T-helper 2 cell treated with Interferon-gamma antibody and Interleukin-4, amounts not matched to agents 100 ng/mL and 5 ng/mL, for 36 hours (primary cell): ENCODE data around the gene PHLDA1. TPM values are rescaled to one million over a fixed set of nuclear protein-coding genes. Genes with fewer than 3 reads are reported as not detected.

Source experiments
- intact Hi-C: fragments of 100-400 bp; cut with micrococcal nuclease; formaldehyde crosslinking; loops from one replicate; pipeline ENCODE4 v1.15.1; 2023
- total RNA-seq: library from RNA; stranded (reverse); gene quantifications from 2 replicates; pipeline ENCODE4 v1.2.3, GENCODE V29; 2022

The PHLDA1 gene
- 17.8 and 19.4 TPM in 2 replicates for total RNA-seq

DNA sequence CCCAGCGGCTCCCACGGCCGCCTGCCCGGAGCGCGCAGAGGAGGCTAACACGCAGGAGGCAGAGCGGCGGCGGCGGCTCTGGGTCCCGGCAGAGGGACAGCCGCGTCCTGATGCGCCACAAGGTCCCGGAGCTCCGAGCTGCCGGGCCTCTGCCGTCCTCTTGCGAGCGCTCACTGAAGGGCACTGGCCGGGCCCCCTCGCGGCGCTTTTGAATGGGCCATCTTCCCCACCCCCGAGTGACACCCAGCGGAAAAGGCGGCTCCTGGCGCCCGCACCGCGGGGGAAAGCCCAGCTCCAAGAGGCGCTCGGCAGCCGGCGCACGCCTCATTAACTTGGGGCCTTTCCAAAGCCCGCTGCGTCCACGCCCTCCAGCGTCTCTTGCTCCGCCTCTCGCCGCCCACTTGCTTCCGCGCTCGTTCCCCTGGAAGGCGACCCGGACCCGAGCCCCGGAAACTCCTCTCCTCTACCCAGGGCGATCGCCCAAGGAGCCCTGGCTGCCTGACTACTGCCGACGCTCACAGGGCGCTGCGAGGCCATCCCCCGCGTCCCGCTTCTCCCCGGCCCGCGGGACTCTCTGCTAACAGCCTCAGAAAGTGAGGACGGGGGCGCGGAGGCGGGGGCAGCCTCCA is at the start of gene PHLDA1:
TSS of gene PHLDA1 (minus strand) at position 363 of the 629 bp plus-strand sequence.
- intact Hi-C loops = loop anchor here (1.0 to 5.0 kb wide), 15 partner anchors 11 to 733 kb away; partner anchors contain the start of genes BBS10, CAPS2, GLIPR1 and GLIPR1L1

DNA sequence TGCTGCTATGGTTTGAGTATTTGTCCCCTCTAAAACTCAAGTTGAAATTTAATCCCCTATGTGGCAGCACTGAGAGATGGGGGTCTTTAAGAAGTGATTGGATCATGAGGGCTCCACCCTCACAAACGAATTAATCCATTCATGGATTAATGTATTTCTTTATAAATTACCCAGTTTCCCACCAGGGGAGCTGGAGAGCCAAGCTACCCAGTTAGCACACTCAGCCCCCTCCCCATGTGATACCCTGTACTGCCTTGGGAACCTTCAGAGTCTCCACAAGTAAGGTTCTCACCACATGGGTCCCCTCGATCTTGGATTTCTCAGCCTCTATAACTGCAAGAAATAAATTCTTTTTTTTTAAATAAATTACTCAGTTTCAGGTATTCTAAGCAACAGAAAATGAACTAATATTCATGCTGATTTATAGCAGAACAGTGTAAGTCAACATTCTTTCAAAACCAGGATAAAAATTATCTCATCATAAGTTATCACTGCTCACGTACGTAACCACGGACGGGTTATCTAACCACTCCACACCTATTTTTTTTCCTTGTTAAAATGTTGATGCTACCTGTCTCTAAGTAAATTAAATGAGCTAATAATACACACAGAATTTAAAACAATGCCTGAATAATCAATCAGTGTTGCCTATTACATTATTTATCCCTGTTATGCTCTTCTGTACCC is 49.3 kb upstream of the PHLDA1 start:
- intact Hi-C loops = loop anchor here (2.0 to 10.0 kb wide), 5 partner anchors 14 to 1544 kb away; partner anchors contain the start of genes ATXN7L3B, E2F7 and GLIPR1L2

DNA sequence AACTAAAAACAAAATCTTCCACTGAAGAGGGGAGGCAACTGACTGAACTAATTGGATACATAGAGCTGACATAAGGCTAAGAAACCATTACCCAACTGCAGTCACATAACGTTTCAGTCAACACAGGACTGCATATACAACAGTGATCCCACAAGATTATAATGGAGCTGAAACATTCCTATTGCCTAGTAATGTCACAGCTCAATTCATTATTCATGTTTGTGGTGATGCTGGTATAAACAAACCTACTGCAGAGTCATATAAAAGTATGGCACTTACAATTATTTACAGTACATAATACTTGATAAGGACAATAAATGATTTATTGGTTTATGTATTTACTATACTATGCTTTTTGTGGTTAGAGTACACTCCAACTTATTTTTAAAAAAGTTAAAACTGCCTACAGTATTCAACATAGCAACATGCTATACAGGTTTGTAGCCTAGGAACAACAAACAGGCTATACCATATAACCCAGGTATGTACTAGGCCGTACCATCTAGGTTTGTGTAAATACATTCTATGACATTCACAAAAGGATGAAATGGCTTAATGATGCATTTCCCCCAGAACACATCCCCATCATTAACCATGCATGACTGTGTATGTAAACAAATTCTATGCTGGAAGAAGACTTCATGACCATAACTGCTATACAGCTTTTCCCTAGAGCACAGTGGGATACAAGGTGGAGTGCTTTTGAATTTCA is 48.6 kb upstream of the PHLDA1 start:
- intact Hi-C loops = loop anchor here (2.0 to 10.0 kb wide), 5 partner anchors 13 to 1543 kb away; partner anchors contain the start of genes ATXN7L3B, E2F7 and GLIPR1L2

DNA sequence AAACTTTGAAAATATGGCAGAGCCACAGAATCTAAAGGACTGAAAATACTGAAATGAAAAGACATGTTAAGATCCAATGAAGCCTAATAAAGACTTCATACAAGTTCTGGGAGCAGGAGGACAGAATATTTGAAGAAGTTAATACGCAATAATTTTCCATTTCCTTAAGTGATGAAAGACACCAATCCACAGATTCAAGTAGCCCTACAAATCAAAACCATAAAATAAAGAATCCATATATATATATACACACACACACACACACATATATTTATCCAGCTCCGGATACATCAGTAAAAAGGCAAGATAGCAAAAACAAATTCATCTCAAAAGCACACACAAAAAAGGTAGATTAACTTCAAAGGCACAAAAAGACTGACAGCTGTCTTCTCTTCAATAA is 47.2 kb upstream of the PHLDA1 start:
- intact Hi-C loops = no loop called here

DNA sequence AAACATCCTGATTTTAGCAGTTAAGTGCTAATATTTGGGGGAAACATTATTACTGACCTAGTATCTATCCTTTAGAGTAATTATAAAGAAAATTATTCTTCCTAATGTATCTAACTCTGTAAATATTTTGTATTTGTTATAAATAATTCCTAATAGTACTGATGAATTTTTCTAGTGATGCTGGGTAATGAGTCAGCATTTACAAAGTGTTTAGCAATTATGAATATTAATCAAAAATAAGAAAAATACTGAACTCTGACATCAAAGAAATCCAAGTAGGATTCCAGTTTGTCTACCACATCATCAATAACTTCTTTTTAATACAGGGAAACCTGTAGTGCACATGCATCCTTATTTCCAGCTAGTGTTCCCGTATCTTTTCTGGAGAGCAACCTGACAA is 43.9 kb upstream of the PHLDA1 start:
- intact Hi-C loops = no loop called here

DNA sequence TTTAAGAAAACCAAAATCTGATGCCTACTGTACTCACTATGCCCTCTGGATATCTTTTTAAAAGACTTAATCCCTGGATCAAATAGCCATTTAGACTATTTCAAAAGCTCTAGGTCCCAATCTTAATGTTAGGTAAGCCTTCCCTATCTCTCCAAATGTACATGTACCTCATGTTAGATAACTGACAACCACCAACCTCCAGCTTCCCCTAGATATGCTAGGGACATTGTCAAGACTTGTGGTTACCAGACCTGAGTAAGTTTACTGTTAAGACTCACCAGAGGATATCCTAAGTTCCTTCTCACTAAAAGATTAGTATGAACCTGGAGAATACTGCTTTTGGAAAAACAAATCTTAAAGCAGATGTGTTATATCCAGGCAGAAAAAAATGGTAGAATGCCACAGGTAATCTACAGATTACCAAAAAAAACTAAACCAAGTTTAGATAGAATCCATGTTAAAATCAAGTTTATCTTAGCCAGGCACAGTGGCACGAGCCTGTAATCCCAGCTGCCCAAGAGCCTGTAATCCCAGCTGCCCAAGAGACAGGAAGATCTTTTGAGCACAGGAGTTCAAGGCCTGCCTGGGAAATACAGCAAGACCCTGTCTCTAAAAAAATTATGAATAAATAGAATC is 43.2 kb upstream of the PHLDA1 start:
- intact Hi-C loops = no loop called here

DNA sequence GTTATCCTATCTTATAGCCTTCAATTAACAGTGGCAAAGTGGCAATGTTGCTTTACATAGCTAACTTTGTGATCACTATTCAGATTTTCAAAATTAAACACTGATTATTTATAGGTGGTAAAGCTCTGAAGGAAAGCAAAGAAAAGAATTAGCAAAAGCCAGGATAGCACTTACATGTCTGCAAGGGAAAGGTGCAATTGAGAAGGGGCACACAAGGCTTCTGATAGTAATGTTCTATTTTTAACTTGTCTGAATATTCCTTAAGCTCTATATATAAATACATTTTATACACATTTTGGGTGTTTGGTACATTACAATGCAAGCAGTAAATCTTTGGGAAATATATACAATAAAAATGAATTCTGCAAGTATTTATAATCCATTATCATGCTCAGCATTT is 42.0 kb upstream of the PHLDA1 start:
- intact Hi-C loops = no loop called here

DNA sequence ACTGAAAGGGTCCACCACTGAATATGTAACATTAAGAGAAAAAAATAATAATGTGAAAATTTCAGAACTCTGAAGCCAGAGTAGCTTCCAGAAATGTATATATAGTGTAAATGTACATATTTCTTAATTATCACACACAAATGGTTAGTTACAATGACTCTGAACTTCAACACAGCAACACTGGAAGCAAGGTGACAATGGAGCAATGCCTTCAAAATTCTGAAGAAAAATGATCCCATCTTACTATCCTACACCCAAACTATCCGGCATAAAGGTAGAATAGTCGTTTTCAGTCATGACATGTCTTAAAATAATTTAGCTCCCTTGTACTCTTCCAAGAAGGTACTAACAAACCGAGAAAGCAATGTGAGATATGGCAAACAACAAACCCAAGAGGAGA is 41.0 kb upstream of the PHLDA1 start:
- intact Hi-C loops = no loop called here

DNA sequence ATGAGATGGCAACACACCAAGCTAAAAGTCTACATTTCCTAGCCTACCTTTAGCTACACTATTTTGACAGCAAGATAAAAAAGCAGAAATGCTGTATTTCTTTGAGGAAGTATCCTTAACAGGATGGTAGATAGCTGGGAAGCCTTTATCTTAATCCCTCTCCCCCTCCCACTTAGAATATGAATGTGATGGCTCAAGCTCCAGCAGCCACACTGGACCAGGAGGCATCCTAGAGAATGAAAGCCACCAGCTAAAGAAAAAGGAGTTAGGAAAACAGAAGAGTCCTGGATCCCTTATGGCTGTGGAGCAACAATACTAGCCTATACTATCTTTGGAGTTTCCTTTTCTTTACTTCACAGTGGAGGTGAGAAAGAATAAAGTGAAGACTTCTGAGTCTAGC is 37.8 kb upstream of the PHLDA1 start:
- intact Hi-C loops = no loop called here

DNA sequence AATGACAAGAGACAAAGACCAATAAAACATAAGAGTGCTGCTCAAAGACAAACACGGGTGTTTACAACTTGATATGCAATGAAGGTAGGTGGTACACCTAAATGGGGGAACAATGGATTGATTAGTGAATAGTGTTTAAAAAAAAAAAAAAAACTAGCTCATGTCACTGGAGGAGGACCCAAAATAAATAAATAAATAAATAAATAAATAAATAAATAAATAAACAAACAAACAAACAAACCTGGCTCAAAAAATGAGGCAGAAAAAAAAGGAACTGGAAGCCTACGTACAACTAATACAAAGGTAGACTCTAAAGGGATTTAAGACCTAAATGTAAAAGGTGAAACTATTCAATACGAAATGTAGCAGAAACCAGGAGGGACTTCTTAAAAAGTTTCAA is 34.3 kb upstream of the PHLDA1 start:
- intact Hi-C loops = loop anchor here (2.0 kb wide), 1 partner anchor 15 kb away; no protein-coding TSS in a partner anchor

DNA sequence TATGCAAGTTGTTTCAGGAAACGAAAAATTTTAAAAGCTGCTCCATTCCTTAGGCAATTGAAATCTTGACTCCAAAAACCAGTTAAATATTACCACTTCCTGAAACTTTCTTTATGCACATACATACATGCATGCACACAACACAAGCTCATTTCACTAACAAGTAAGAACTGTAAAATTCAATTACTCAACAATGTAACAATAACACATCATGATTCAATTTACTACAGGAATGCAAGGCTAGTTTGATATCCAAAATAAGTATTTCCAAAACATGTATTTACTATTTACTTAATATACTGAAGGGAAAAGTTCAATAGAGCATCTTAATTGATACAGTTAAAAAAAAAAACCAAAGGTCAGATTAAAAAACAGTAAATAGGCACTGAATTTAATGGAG is 33.3 kb upstream of the PHLDA1 start:
- intact Hi-C loops = no loop called here

DNA sequence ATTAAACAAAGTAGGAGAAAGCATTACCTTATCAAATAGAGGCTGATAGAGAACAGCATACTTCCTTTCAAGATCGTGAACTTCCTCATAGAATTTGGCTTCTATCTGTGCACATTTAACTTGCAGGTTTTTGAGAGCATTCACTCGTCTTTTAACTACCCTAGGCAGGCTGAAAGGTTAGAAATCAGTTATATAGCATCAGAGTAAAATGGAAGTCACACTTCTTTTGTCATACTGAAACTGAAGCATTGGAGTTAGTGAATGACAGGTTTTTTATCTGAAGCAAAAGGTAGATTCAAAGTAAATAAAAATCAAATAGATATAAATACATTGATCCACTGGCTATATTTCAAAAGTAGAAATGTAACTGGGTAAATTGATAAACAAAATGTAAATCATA is 28.5 kb upstream of the PHLDA1 start:
- intact Hi-C loops = no loop called here

DNA sequence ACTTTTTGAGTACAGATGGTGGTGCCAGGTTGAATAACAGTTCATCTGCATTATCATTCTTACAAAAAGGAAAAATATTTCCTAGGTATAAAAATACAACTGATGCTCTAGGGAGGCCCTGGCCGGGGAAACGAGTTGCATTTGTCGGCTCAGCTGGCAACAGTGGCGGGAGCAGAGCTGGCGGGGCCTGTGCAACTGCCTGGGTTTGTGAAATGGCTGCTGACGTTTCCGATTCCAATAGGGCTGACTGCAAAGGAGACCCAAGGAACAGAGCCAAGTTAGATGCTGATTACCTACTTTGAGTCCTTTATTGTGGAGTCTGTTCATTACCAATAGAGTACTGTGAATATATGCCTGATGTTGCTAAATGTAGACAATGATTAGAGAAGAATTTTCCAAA is 25.8 kb upstream of the PHLDA1 start:
- intact Hi-C loops = no loop called here

DNA sequence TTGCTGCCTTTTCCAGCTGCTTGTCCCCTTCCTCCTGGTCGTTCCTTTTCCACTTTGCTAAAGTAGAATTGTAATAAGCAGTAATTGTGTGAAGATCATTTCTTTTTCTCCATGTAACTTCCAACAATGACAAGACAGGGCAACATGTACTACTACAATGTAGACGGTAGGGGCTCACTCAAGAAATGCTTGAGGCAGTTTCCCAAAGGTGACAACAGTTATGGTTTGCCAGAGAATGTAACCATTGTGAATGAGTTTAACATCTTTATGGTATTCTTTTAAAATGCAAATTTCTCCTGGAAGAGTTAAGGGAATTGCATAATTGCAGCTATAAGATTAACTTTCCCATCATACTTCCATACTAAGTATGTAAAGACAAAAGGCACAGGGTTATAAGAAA is 23.8 kb upstream of the PHLDA1 start:
- intact Hi-C loops = no loop called here

DNA sequence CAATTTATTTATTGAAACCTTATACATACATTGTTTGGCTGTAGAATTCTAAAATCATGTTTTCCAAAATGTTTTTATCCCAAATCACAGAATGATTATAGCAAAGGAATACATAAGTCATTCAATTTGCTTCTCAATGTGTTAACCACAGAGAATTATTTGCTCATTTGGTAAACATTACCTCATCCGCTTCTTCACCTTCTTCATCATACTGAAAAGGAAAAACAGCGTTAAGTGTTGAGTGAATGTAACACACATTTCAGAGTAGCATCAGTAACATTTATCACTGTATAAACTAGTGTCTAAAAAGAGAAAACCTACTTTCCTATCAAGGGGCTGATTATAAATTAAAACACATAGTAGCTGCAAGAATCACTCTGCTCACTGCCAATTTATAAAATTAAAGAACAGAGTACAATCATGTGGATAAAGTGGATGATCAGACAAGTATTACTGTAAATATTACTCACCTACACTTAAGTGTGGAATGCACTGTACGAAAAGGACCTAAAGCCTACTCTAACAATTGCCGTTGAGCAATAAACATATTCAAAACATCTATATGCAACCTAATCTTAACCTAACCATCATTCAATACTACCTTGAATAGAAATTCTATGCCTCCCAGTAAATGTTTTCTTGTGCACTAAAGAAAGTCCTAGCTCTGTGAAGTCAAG is 18.1 kb upstream of the PHLDA1 start:
- intact Hi-C loops = no loop called here

DNA sequence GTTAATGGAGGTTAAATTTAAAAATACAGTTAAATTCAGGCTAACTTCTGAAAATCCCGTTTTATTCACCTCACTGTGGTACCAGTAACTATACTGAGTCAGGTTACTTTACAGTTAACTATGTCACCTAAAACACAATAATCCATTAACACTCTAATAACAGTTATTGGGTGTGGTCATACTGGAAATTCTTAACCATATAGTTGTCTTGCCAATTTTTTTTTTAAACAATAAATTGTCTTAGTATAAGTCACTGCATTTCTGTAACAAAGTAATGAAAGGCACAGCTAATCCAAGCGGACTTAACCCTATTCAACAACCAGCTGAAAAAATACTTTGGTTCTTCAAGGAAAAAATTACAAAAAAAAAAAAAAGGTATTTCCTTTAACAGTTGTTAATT is 16.2 kb upstream of the PHLDA1 start:
- intact Hi-C loops = no loop called here

DNA sequence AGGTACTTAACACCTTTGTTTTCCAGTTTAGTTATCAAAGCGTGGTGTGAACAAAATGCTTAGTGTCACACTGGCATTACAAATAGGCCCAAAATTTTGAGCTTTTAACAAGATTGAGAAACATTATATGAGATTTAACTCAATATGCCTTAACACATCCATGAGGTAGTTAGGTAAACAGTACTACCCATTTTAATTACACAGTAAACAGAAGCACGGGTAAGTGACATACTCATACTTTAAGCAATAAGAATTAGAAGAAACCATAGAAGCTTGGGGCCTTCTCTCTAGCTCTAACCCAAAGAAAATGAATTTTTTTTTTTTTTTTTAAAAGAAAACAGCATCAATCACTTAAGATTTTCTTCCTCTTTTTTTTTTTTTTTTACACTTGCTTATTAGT is 15.5 kb upstream of the PHLDA1 start:
- intact Hi-C loops = no loop called here

DNA sequence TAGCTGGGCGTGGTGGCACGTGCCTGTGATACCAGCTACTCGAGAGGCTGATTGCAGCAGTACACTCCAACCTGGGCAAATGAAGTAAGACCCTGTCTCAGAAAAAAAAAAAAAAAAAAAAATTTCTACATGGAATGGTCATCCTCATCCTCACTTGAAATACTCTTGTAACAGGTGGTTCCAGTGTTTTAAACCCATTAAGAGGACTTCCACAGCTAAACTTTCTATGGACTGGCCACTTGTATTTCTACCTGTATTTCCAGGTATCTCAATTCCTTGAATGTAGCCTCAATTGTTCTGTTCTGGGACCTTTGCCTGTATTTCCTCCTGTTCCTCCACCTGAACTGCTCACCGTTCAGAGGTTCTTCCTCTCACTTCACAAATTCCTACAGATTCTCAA is 11.8 kb upstream of the PHLDA1 start:
- intact Hi-C loops = no loop called here

DNA sequence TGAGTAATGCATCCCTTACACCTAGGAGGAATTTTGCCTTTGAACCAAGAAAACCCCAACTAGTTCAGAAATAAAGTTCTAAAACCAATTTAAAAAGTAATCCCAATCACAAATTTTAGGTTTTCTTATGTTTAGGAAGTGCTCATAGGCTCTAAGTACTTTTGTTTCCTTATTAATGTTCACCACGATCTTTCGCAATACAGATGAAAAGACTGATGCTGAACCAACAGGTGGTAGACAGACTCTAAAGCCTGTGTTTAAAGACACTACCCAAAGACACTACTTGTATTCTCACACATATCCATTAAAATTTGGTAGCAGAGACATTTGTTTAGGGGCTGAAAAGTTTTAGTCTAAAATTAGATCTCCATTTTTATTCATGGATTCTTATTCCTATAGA is 10.6 kb upstream of the PHLDA1 start:
- intact Hi-C loops = no loop called here

DNA sequence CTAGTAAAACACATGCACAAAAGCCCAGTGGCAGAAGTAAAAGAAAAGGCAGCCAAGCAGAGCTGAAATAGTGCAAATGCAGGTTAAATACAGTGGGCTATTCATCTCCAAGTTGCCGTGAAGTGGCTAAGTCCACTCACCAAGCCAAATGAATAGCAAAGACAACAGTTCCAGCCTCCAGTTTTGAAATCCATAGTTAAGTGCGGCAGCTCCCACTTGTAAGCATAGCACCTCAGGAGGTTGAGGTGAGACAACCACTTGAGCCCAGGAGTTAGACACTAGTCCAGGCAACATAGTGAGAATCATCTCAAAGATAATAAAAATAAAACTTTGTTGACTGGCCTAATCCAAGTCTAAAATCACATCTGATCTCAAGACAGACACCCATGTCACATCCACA is 9.8 kb upstream of the PHLDA1 start:
- intact Hi-C loops = no loop called here

DNA sequence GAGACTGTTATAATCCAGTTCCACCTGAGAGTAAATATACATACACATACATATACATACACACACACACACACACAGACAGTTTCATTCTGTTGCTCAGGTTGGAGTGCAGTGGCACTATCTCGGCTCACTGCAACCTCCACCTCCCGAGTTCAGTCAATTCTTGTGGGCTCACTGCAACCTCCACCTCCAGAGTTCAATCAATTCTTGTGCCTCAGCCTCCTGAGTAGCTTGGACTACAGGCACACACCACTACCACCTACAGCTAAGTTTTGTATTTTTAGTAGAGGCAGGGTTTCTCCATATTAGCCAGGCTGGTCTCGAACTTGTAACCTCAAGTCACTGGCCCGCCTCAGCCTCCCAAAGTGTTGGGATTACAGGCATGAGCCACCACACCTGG is 8.9 kb upstream of the PHLDA1 start:
- intact Hi-C loops = no loop called here
